ENCODE data around the gene OR5B12.
"Not testable (repeated sequence)": the region's sequence is repeated elsewhere in the genome, so short reads cannot be mapped to it uniquely, and the experiment has no call there.

GRCh38 chr11:58399622-58400021, 42.4 kb downstream of the OR5B12 start:
- not testable (repeated sequence) for TF ChIP-seq CTCF (conservative IDR thresholded peaks at IDR 0.05; ENCODE audit: low read depth, low read length); FOS (IDR thresholded peaks at IDR 0.05; ENCODE audit: low read depth, low read length); MAZ (IDR thresholded peaks at IDR 0.05; ENCODE audit: borderline replicate concordance, low read depth, low read length); POLR2A (IDR thresholded peaks at IDR 0.05; ENCODE audit: low read depth, low read length); RAD21 (IDR thresholded peaks at IDR 0.05; ENCODE audit: low read length); MAFK (IDR thresholded peaks at IDR 0.05; ENCODE audit: low read depth, low read length); RFX5 (IDR thresholded peaks at IDR 0.05; ENCODE audit: low read depth, low read length)

Measured in IMR-90 (cell line).